ENCODE results near the gene SASH3.

SASH3 gene

GRCh38 chrX:129788527-129788926, 8.8 kb downstream of the SASH3 start:
- H3K4me1 Mint-ChIP-seq, result peaks cover 6% of the 10 kb centered on the region
- peaks cover 10% of the 10 kb centered on the region for H3K27me3 Mint-ChIP-seq (ENCODE audit: low read depth)
- H3K4me3 Mint-ChIP-seq, result no peak overlapping the region
- no peaks in the 10 kb centered on the region for H3K36me3 Mint-ChIP-seq (ENCODE audit: low read depth)
- peaks cover 4% of the 10 kb centered on the region for H3K9me3 Mint-ChIP-seq
- no peak overlapping the region for H3K27ac Mint-ChIP-seq
- TF ChIP-seq CTCF (IDR thresholded peaks at IDR 0.05; ENCODE audit: unreplicated experiment in 3 of 3), result no peak

- Mint-ChIP-seq H3K4me1 (peaks cover 6% of the 10 kb centered on the region), H3K27ac (no peak overlapping the region), H3K9me3 (peaks cover 3% of the 10 kb centered on the region), H3K4me3 (no peak overlapping the region), H3K27me3 (ENCODE audit: low read depth) (peaks cover 7% of the 10 kb centered on the region), H3K36me3 (ENCODE audit: low read depth) (no peaks in the 10 kb centered on the region)
- no peak for TF ChIP-seq CTCF (IDR thresholded peaks at IDR 0.05; ENCODE audit: unreplicated experiment in 3 of 3)
These were observed 10.4 kb downstream of the SASH3 start for GRCh38 chrX:129790146-129790545.

GRCh38 chrX:129790808-129791207, 11.1 kb downstream of the SASH3 start:
- Mint-ChIP-seq H3K27me3 (ENCODE audit: low read depth) (peaks cover 7% of the 10 kb centered on the region), H3K36me3 (ENCODE audit: low read depth) (no peaks in the 10 kb centered on the region), H3K4me1 (no peaks in the 10 kb centered on the region), H3K9me3 (peaks cover 3% of the 10 kb centered on the region), H3K27ac (no peak overlapping the region), H3K4me3 (no peak overlapping the region)
- TF ChIP-seq CTCF (IDR thresholded peaks at IDR 0.05; ENCODE audit: unreplicated experiment in 3 of 3), result no peak

GRCh38 chrX:129791336-129791735, 11.6 kb downstream of the SASH3 start:
- no peak overlapping the region for H3K4me3 Mint-ChIP-seq
- no peak overlapping the region for H3K27ac Mint-ChIP-seq
- H3K36me3 Mint-ChIP-seq (ENCODE audit: low read depth), result no peaks in the 10 kb centered on the region
- peaks cover 3% of the 10 kb centered on the region for H3K9me3 Mint-ChIP-seq
- no peaks in the 10 kb centered on the region for H3K4me1 Mint-ChIP-seq
- H3K27me3 Mint-ChIP-seq (ENCODE audit: low read depth), result peaks cover 7% of the 10 kb centered on the region
- no peak for TF ChIP-seq CTCF (IDR thresholded peaks at IDR 0.05; ENCODE audit: unreplicated experiment in 3 of 3)

GRCh38 chrX:129791961-129792570, 12.3 kb downstream of the SASH3 start:
- Mint-ChIP-seq H3K36me3 (ENCODE audit: low read depth) (no peaks in the 10 kb centered on the region), H3K9me3 (peaks cover 3% of the 10 kb centered on the region), H3K27me3 (ENCODE audit: low read depth) (peaks cover 7% of the 10 kb centered on the region), H3K27ac (no peak overlapping the region), H3K4me3 (no peak overlapping the region), H3K4me1 (no peaks in the 10 kb centered on the region)
- TF ChIP-seq CTCF (IDR thresholded peaks at IDR 0.05; ENCODE audit: unreplicated experiment in 3 of 3), result no peak

GRCh38 chrX:129792586-129793291, 13.0 kb downstream of the SASH3 start:
- peaks cover 3% of the 10 kb centered on the region for H3K9me3 Mint-ChIP-seq
- H3K27ac Mint-ChIP-seq, result no peak overlapping the region
- no peaks in the 10 kb centered on the region for H3K36me3 Mint-ChIP-seq (ENCODE audit: low read depth)
- peaks cover 7% of the 10 kb centered on the region for H3K27me3 Mint-ChIP-seq (ENCODE audit: low read depth)
- no peaks in the 10 kb centered on the region for H3K4me1 Mint-ChIP-seq
- TF ChIP-seq CTCF (IDR thresholded peaks at IDR 0.05; ENCODE audit: unreplicated experiment in 3 of 3), result no peak
- no peak overlapping the region for H3K4me3 Mint-ChIP-seq
